Left ventricle myocardium inferior (tissue), 1 donor: ENCODE measurements around the gene TTC39B. TPM values are rescaled to one million over a fixed set of nuclear protein-coding genes. Genes with fewer than 3 reads are reported as not detected.

ENCODE experiments used
- DNase-seq: peaks from one replicate; pipeline ENCODE4 v3.0.0-alpha.2; 2020
- H3K27ac ChIP-seq: fragments of 200-600 bp; replicated peaks from 2 replicates; pipeline ENCODE4 v1.8.0; 2021
- H3K27me3 ChIP-seq: fragments of 200-600 bp; 2 replicates; pipeline ENCODE4 v1.8.0; 2021; ENCODE audit warnings: low read depth
- H3K36me3 ChIP-seq: fragments of 200-600 bp; 2 replicates; pipeline ENCODE4 v1.8.0; 2021
- H3K4me1 ChIP-seq: fragments of 200-600 bp; 2 replicates; pipeline ENCODE4 v1.8.0; 2021
- H3K4me3 ChIP-seq: fragments of 200-600 bp; 2 replicates; pipeline ENCODE4 v1.8.0; 2021; ENCODE audit warnings: mild to moderate bottlenecking, moderate library complexity
- H3K9me3 ChIP-seq: fragments of 200-600 bp; replicated peaks from 2 replicates; pipeline ENCODE4 v1.8.0; 2021
- intact Hi-C: fragments of 100-400 bp; cut with micrococcal nuclease; formaldehyde crosslinking; loops from one replicate; pipeline ENCODE4 v1.11.0; 2022
- total RNA-seq: library from RNA; stranded (reverse); fragmentation: NEBNext Ultra II Directional; extraction: Animal tissue kit (Norgen Biotek cat#: 25700); gene quantifications from one replicate; pipeline ENCODE4 v1.2.1, GENCODE V29; 2021
- TF ChIP-seq, protein P1 (sequence below): fragments of 200-600 bp; IDR thresholded peaks from 2 replicates; pipeline ENCODE4 v1.8.0; 2021; ENCODE audit warnings: antibody characterized with exemption, mild to moderate bottlenecking, borderline replicate concordance
- donor health status: DM: no; HTN: yes; CAD: no; lungs with severe emphysema.

TTC39B gene
- total RNA-seq, 1 donor from 2014 or later = 1.6 TPM

GRCh38 chr9:15182101-15182551, 124.9 kb downstream of the TTC39B start:
- TF ChIP-seq, protein P1, sequence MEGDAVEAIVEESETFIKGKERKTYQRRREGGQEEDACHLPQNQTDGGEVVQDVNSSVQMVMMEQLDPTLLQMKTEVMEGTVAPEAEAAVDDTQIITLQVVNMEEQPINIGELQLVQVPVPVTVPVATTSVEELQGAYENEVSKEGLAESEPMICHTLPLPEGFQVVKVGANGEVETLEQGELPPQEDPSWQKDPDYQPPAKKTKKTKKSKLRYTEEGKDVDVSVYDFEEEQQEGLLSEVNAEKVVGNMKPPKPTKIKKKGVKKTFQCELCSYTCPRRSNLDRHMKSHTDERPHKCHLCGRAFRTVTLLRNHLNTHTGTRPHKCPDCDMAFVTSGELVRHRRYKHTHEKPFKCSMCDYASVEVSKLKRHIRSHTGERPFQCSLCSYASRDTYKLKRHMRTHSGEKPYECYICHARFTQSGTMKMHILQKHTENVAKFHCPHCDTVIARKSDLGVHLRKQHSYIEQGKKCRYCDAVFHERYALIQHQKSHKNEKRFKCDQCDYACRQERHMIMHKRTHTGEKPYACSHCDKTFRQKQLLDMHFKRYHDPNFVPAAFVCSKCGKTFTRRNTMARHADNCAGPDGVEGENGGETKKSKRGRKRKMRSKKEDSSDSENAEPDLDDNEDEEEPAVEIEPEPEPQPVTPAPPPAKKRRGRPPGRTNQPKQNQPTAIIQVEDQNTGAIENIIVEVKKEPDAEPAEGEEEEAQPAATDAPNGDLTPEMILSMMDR = no peak
- Histone ChIP-seq H3K27ac (no peak overlapping the region), H3K27me3 (no peaks in the 10 kb centered on the region), H3K4me1 (no peaks in the 10 kb centered on the region), H3K4me3 (no peak overlapping the region), H3K9me3 (no peaks in the 10 kb centered on the region), H3K36me3 (peaks cover 25% of the 10 kb centered on the region)
- intact Hi-C loops = no loop called here
- no peak for DNase-seq

GRCh38 chr9:15180124-15180523, 126.9 kb downstream of the TTC39B start:
- Histone ChIP-seq H3K4me3 (no peak overlapping the region), H3K27me3 (no peaks in the 10 kb centered on the region), H3K4me1 (no peaks in the 10 kb centered on the region), H3K27ac (no peak overlapping the region), H3K9me3 (no peaks in the 10 kb centered on the region), H3K36me3 (peaks cover 20% of the 10 kb centered on the region)
- intact Hi-C loops = no loop called here
- DNase-seq = no peak
- TF ChIP-seq, protein P1 = no peak

DNA sequence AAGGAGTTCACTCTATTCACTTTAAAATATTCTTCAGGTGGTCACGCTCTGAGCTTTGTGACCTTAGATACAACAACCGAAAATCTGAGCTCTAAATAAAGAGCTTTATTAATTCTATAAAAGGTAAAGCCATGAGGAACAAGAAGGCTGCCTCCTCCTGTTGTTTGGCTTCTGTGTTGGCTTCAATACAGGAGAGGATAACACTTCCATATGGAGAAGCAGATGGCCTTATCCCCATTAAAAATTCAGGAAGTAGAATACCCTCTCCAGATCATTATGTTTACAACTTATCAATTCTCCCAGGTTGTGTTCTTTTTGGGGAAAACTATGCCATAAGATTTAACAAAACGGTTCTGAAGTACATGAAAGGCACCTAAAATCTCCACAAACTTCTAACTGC, 128.4 kb downstream of the TTC39B start:
- TF ChIP-seq, protein P1 = no peak
- no peak for DNase-seq
- intact Hi-C loops = no loop called here
- no peak overlapping the region for H3K27ac ChIP-seq
- H3K36me3 ChIP-seq = peaks cover 32% of the 10 kb centered on the region
- no peak overlapping the region for H3K4me3 ChIP-seq
- H3K9me3 ChIP-seq = no peaks in the 10 kb centered on the region
- H3K4me1 ChIP-seq = no peaks in the 10 kb centered on the region
- no peaks in the 10 kb centered on the region for H3K27me3 ChIP-seq

- Histone ChIP-seq H3K27me3 (no peaks in the 10 kb centered on the region), H3K27ac (no peak overlapping the region), H3K36me3 (peaks cover 30% of the 10 kb centered on the region), H3K9me3 (no peaks in the 10 kb centered on the region), H3K4me1 (no peaks in the 10 kb centered on the region), H3K4me3 (no peak overlapping the region)
- DNase-seq = no peak
- TF ChIP-seq, protein P1 = no peak
- intact Hi-C loops = no loop called here
Measured at GRCh38 chr9:15176836-15177235, 130.2 kb downstream of the TTC39B start.

- Histone ChIP-seq H3K27me3 (no peaks in the 10 kb centered on the region), H3K9me3 (no peaks in the 10 kb centered on the region), H3K4me1 (no peaks in the 10 kb centered on the region), H3K4me3 (no peak overlapping the region), H3K36me3 (no peaks in the 10 kb centered on the region), H3K27ac (no peak overlapping the region)
- intact Hi-C loops = no loop called here
- DNase-seq = no peak
- TF ChIP-seq, protein P1 = no peak
Measured at GRCh38 chr9:15163931-15164330, 143.1 kb downstream of the TTC39B start.

- H3K27ac ChIP-seq = no peak overlapping the region
- intact Hi-C loops = no loop called here
- no peak for DNase-seq
- TF ChIP-seq, protein P1 = no peak
- no peaks in the 10 kb centered on the region for H3K9me3 ChIP-seq
- peaks cover 17% of the 10 kb centered on the region for H3K4me1 ChIP-seq
- H3K36me3 ChIP-seq = no peaks in the 10 kb centered on the region
- no peaks in the 10 kb centered on the region for H3K27me3 ChIP-seq
- no peak overlapping the region for H3K4me3 ChIP-seq
Measured at GRCh38 chr9:15161753-15162152, 145.3 kb downstream of the TTC39B start.
